ENCODE data around the gene ALKAL2. TPM values are rescaled to one million over a fixed set of nuclear protein-coding genes. Genes with fewer than 3 reads are reported as not detected.

The ALKAL2 gene
- total RNA-seq, 2 donors from 2014 or later = 1.1 to 1.4 TPM

DNA sequence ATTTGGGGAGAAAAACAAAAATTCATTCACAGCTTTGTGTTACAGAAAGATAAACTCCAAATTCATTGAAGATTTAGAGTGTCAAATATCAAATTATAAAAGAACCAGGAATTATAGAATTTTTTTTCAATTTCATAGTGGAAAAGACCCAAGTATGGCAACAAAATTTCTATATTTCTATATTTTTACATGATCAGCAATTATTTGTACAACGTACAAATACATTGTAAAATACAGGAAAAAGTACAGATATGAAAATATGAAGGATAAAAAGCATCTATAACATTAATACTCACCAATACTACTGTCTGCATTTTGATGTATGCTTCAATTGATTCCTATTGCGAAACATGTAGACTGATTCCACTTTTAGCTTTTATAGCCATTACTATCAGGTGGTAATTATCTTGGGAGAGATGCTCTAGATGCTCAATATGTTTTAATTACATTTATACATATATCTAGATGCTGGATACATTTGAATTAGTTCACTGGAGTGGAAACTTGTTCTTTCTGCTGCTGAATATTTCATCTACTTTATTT lies 28.0 kb downstream of the ALKAL2 start:
- peaks cover 2 to 3% of the 10 kb centered on the region in 2 donors for H3K4me1 Mint-ChIP-seq (ENCODE audit: low read depth in 2 of 2)
- H3K9me3 Mint-ChIP-seq = no peaks in the 10 kb centered on the region
- no peak overlapping the region for H3K4me3 Mint-ChIP-seq
- DNase-seq (ENCODE audit: low spot score) (no peak), ATAC-seq (no peak)
- no peak overlapping the region for H3K27ac Mint-ChIP-seq
- no peaks in the 10 kb centered on the region for H3K27me3 Mint-ChIP-seq
- peaks cover 5% of the 10 kb centered on the region for H3K36me3 Mint-ChIP-seq

DNA sequence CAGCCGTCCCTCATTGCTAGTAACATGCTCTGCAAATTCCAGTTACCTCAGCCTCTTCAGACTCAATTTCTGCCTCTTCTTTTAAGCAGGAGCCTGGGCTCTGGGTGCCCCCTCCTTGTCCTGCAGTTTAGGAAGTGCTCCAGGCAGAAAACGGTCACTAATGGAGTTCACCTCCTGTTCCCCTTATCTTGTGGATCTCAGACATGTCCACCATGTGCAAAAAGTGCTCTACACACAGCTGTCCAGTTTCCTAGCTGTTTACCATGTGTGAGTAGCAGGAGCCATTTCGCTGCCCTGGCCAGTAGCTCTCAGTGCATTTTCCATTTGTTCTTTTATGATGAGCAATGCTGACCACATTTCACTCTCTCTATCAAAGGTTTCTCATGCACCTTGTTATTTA lies 29.0 kb downstream of the ALKAL2 start:
- no peak for DNase-seq (ENCODE audit: low spot score)
- no peaks in the 10 kb centered on the region for H3K27me3 Mint-ChIP-seq
- no peak for ATAC-seq
- no peak overlapping the region for H3K27ac Mint-ChIP-seq
- H3K9me3 Mint-ChIP-seq = no peaks in the 10 kb centered on the region
- H3K4me3 Mint-ChIP-seq = no peak overlapping the region
- no peaks in the 10 kb centered on the region for H3K4me1 Mint-ChIP-seq (ENCODE audit: low read depth in 2 of 2)
- H3K36me3 Mint-ChIP-seq = peaks cover 5% of the 10 kb centered on the region

DNA sequence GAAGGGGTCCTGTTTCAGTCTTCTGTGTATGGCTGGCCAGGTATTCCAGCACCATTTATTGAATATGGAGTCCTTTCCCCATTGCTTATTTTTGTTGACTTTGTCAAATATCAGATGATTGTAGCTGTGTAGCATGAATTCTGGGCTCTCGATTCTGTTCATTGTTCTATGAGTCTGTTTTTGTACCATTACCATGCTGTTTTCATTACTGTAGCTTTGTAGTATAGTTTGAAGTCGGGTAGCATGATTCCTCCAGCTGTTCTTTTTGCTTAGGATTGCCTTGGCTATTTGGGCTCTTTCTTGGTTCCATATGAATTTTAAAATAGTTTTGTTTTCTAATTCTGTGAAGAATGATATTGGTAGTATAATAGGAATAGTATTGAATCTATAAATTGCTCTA lies 30.0 kb downstream of the ALKAL2 start:
- Mint-ChIP-seq H3K27ac (no peak overlapping the region), H3K9me3 (no peaks in the 10 kb centered on the region), H3K27me3 (no peaks in the 10 kb centered on the region), H3K36me3 (peaks cover 5% of the 10 kb centered on the region), H3K4me3 (no peak overlapping the region), H3K4me1 (ENCODE audit: low read depth in 2 of 2) (no peaks in the 10 kb centered on the region)
- ATAC-seq (no peak), DNase-seq (ENCODE audit: low spot score) (no peak)

DNA sequence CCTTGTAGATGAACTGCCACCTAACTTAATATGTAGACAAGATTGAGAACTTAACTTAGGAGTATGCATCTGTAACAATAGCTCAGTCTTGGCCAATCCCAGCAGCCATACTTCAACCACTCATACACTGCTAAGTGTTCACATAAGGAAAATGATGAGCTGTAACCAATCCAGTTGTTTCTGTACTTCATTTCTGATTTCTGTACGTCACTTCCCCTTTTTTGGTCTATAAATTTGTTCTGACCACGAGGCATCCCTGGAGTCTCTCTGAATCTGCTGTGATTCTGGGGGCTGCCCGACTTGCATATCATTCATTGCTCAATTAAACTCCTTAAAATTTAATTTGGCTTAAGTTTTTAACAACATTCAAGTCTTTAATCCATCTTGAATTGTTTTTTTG lies 30.5 kb downstream of the ALKAL2 start:
- Mint-ChIP-seq H3K27me3 (no peaks in the 10 kb centered on the region), H3K36me3 (peaks cover 5% of the 10 kb centered on the region), H3K4me1 (ENCODE audit: low read depth in 2 of 2) (no peaks in the 10 kb centered on the region), H3K27ac (no peak overlapping the region), H3K4me3 (no peak overlapping the region), H3K9me3 (no peaks in the 10 kb centered on the region)
- DNase-seq (ENCODE audit: low spot score) (no peak), ATAC-seq (no peak)

DNA sequence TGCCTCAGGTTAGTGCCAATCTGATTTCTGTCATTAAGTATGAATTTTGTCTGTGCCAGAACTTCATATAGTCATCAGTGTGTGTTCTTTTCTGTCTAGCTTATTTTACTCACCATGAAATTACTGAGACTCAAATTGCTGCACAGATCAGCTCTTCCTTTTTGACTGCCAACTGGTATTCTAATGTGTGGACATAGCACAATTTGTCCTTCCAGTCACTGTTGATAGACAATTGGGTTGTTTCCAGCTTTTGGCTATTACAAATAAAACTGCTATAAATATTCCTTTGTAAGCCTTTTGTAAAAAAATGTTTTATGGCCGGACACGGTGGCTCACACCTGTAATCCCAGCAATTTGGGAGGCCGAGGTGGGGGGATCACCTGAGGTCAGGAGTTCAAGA lies 31.8 kb downstream of the ALKAL2 start:
- Mint-ChIP-seq H3K9me3 (no peaks in the 10 kb centered on the region), H3K27ac (no peak overlapping the region), H3K36me3 (peaks cover 5% of the 10 kb centered on the region), H3K27me3 (no peaks in the 10 kb centered on the region), H3K4me3 (no peak overlapping the region), H3K4me1 (ENCODE audit: low read depth in 2 of 2) (no peaks in the 10 kb centered on the region)
- DNase-seq (ENCODE audit: low spot score) (no peak), ATAC-seq (no peak)

DNA sequence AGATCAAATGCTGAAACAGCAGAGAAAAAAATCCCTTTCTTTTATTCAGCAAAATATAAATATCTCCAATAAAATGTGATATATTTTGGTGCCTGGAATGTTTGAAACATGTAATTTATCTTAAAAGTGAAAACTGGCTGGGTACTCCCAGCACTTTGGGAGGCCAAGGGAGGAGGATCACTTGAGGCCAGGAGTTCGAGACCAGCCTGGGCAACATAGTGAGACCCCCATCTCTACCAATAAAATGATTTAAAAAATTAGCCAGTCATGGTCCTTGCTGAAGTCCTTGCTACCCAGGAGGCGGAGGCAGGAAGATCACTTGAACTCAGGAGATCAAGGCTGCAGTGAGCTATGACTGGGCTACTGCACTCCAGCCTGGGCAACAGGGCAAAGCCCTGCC lies 32.7 kb downstream of the ALKAL2 start:
- no peaks in the 10 kb centered on the region for H3K27me3 Mint-ChIP-seq

DNA sequence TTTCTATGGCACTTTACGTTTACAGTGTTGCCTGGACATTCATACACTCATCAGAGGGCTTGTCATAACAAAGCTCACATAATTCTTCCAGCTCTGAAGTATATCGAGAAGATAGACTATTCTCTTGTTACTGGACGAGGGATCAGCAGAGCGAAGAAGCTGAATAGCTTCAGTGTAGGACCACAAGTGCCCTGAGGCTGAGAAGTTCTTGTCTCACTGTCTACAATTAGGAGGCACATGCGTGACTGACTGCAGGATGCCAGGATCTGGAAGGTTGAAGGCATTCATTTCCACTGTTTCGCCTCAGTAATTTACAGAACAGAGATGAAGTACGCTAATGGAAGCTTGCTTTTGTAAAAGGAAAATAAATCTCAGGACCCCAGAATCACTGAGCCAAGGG lies 33.6 kb downstream of the ALKAL2 start:
- H3K4me3 Mint-ChIP-seq = no peak overlapping the region
- H3K27me3 Mint-ChIP-seq = no peaks in the 10 kb centered on the region
- no peak for ATAC-seq
- H3K36me3 Mint-ChIP-seq = peaks cover 5% of the 10 kb centered on the region
- no peaks in the 10 kb centered on the region for H3K9me3 Mint-ChIP-seq
- H3K4me1 Mint-ChIP-seq (ENCODE audit: low read depth in 2 of 2) = no peaks in the 10 kb centered on the region
- no peak overlapping the region for H3K27ac Mint-ChIP-seq
- DNase-seq (ENCODE audit: low spot score) = no peak

More for the DNA sequence above, 32.7 kb downstream of the ALKAL2 start:
- ATAC-seq (no peak), DNase-seq (ENCODE audit: low spot score) (no peak)
- H3K4me1 Mint-ChIP-seq (ENCODE audit: low read depth in 2 of 2) = no peaks in the 10 kb centered on the region
- no peak overlapping the region for H3K4me3 Mint-ChIP-seq
- H3K9me3 Mint-ChIP-seq = no peaks in the 10 kb centered on the region
- peaks cover 5% of the 10 kb centered on the region for H3K36me3 Mint-ChIP-seq
- H3K27ac Mint-ChIP-seq = no peak overlapping the region

DNA sequence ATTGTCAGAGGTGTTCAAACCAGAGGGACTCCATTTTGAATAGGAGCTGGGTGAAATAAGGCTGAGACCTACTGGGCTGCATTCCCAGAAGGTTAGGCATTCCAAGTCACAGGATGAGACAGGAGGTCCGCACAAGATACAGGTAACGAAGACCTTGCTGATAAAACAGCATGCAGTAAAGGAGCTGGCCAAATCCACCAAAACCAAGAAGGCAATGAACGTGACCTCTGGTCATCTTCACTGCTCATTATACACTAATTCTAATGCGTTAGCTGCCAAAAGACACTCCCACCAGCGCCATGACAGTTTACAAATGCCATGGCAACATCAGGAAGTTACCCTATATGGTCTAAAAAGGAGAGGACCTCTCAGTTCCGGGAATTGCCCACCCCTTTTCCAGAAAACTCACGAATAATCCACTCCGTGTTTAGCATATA lies 34.7 kb downstream of the ALKAL2 start:
- no peaks in the 10 kb centered on the region for H3K9me3 Mint-ChIP-seq
- no peaks in the 10 kb centered on the region for H3K27me3 Mint-ChIP-seq
- H3K4me3 Mint-ChIP-seq = no peak overlapping the region
- H3K27ac Mint-ChIP-seq = no peak overlapping the region
- peaks cover 1% of the 10 kb centered on the region for H3K36me3 Mint-ChIP-seq
- ATAC-seq (no peak), DNase-seq (ENCODE audit: low spot score) (no peak)
- no peaks in the 10 kb centered on the region for H3K4me1 Mint-ChIP-seq (ENCODE audit: low read depth in 2 of 2)

DNA sequence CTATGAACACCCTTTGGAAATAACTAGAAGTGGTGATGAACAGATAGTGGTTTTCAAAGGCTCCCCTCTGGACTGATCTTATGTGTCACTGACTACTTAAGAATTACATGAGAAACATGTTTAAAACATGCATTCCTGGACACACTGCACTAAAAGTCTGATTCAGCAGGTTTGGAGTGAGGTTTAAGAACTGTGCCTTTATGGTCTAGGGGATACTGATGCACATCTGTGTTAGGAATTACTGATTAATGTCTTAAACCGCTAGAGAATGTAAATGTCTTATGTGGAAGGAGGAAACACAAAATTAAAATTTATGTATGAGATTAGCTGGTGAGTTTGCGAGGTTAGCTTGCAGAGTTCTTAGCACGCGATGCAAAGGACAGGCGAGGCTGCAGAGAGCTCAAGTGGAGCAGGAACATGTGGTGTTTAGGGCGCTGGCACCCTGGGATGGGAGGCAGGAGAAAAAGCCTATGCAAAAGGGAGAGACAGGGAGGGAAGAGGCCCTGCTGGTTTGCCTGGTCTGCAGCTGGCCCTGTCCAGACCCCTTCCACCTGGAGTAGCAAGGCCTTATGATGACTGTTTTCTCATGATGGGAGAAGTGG lies 35.8 kb downstream of the ALKAL2 start:
- Mint-ChIP-seq H3K4me3 (no peak overlapping the region), H3K9me3 (no peaks in the 10 kb centered on the region), H3K27ac (no peak overlapping the region), H3K36me3 (no peaks in the 10 kb centered on the region), H3K27me3 (no peaks in the 10 kb centered on the region), H3K4me1 (ENCODE audit: low read depth in 2 of 2) (no peaks in the 10 kb centered on the region)
- DNase-seq (ENCODE audit: low spot score) (no peak), ATAC-seq (no peak)

DNA sequence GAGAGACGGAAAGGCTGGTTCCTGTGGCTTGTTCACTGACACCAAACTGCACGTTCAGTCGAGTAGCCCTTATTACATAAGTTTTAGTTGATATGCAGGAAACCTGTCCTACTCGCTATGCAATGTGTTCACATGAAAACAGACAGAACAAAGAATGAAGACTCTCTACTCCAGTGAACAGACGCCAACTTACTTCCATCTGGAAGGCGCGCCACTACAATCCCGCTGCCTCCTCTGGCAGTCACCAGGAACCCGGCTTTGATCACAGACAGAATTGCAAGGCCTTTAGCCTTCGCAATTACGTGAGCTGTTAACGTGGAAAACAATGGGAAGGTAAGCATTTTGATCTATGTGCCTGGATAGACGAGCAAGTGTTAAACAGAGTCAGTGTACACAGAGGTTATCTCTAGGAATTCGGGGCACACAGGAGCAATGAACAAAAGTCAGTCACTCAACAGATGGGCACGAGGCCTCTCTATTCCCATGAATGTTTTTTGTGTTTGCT lies 38.3 kb downstream of the ALKAL2 start:
- H3K9me3 Mint-ChIP-seq = no peaks in the 10 kb centered on the region
- H3K36me3 Mint-ChIP-seq = no peaks in the 10 kb centered on the region
- H3K27me3 Mint-ChIP-seq = no peaks in the 10 kb centered on the region
- peaks cover 8 to 12% of the 10 kb centered on the region in 2 donors for H3K4me1 Mint-ChIP-seq (ENCODE audit: low read depth in 2 of 2)
- DNase-seq (ENCODE audit: low spot score) (no peak), ATAC-seq (no peak)
- H3K27ac Mint-ChIP-seq = no peak overlapping the region
- no peak overlapping the region for H3K4me3 Mint-ChIP-seq

DNA sequence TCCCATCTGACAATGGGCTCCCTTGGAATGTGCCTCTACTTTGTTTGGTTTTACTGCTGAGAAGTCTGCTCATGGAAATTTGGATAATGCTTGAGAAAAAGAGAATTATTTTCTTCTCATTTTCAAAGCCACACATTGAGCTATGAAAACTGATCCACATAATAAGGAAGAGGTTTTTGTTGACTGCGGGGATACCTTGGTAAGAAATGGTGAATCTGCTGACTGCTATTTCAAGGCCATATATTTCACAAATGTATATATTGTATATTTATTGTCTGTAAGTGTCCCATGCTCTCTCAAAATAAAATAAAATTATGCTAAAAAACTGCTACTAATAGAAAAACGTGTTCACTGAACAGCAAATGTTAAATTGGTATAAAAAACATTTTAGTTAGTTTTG lies 39.2 kb downstream of the ALKAL2 start:
- no peak for DNase-seq (ENCODE audit: low spot score)
- Mint-ChIP-seq H3K4me3 (no peak overlapping the region), H3K27ac (no peak overlapping the region), H3K36me3 (no peaks in the 10 kb centered on the region), H3K27me3 (no peaks in the 10 kb centered on the region), H3K4me1 (ENCODE audit: low read depth in 2 of 2) (peaks cover 10 to 18% of the 10 kb centered on the region in 2 donors), H3K9me3 (no peaks in the 10 kb centered on the region)
- no peak for ATAC-seq

DNA sequence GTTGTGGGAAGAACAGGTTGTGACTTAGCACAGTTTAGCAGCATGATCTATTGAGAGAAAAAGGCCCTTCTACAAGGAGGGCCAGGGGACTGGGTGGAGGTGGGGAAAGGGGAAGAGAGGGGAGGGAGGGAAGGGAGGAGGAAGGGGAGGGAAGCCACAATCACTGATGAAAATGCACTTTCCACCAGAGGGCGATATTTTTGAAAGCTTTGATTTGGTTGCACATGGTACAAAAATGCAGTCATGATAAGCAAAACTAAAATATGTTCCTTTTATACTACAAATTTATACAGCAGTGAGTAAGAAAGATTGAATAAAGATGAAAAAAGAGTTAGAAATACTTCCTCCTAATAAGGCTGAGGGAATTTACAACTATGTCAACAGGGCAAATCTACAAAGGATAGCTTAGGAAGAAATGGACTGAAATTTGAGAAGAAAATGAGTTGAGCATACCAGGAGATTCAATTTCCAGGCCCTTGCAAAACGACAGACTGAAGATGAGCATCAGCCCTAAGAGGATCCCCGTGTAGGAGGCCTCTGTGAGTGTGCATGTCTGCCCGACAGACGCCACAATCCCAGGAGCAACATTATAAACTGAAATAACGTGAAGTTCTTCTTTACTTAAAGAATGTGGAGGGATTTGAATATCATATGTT lies 41.3 kb downstream of the ALKAL2 start:
- DNase-seq (ENCODE audit: low spot score) (no peak), ATAC-seq (peak in 1 of 2 donors; percentile 20)
- no peak overlapping the region for H3K4me3 Mint-ChIP-seq
- H3K27me3 Mint-ChIP-seq = no peaks in the 10 kb centered on the region
- H3K36me3 Mint-ChIP-seq = peaks cover 10% of the 10 kb centered on the region
- no peaks in the 10 kb centered on the region for H3K9me3 Mint-ChIP-seq
- no peak overlapping the region for H3K27ac Mint-ChIP-seq
- H3K4me1 Mint-ChIP-seq (ENCODE audit: low read depth in 2 of 2) = peaks cover 18 to 22% of the 10 kb centered on the region in 2 donors

DNA sequence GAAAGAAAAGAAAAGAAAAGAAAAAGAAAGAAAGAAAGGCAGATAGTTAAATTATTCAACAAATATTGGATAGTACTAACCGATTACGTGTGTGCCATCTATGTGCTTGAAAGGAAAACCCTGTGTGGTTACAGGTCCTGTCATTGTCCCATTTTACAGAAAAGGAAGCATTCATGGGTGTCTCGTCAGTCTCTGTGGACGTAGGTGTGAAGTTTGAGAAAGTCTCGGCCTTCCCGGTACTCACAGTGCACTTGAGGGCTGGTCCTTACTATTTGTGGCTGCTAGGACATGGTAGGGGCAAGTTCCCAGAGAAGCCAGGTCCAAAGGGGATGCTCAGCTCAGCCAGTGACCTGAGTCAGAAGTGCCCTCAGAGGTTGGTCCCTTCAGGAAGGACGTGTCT lies 43.3 kb downstream of the ALKAL2 start:
- Mint-ChIP-seq H3K4me1 (ENCODE audit: low read depth in 2 of 2) (peaks cover 26 to 29% of the 10 kb centered on the region in 2 donors), H3K27me3 (no peaks in the 10 kb centered on the region), H3K27ac (peak overlapping the region; percentile 24 to 64), H3K36me3 (peaks cover 25% of the 10 kb centered on the region), H3K9me3 (no peaks in the 10 kb centered on the region), H3K4me3 (peak overlapping the region; percentile 18)
- no peak for DNase-seq (ENCODE audit: low spot score)
- ATAC-seq = peak; percentile 83 to 88

DNA sequence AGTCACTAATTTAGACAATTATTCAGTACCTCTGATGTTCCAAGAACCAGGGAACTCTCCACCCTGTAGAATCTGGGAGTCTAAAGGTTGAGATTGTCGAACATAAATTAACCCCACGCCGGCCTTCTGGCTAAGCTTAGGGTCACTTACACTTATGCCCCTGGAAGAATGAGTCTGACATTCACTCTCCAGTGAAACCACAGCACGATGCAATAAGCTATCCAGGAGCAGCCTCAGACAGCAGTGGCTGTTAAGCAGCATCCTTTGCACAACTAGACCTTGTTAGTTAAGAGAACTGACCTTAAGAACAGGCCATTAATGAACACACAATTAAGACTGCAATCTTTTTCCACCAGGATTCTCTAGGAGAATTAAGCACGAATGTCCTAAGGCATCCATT lies 49.0 kb downstream of the ALKAL2 start:
- Mint-ChIP-seq H3K9me3 (no peaks in the 10 kb centered on the region), H3K4me1 (ENCODE audit: low read depth in 2 of 2) (peaks cover 38 to 46% of the 10 kb centered on the region in 2 donors), H3K4me3 (peak overlapping the region; percentile 68), H3K36me3 (peaks cover 25% of the 10 kb centered on the region), H3K27me3 (no peaks in the 10 kb centered on the region), H3K27ac (peak overlapping the region; percentile 13 to 50)
- peak in 1 of 2 donors; percentile 56 for ATAC-seq
- DNase-seq (ENCODE audit: low spot score) = no peak

Data from natural killer cell treated with Interleukin-12 subunit alpha and Interleukin-12 subunit beta and Interleukin-15 and Interleukin-18, amount 100 ng/mL, for 72 hours (primary cell).